ENCODE data around the gene OSBPL1A. TPM values are rescaled to one million over a fixed set of nuclear protein-coding genes. Genes with fewer than 3 reads are reported as not detected.

The OSBPL1A gene
- total RNA-seq, 2 donors from 2014 or later, result 2.0 TPM; not detected in 1

GRCh38 chr18:24354278-24354677 is 43.3 kb downstream of the OSBPL1A start:
- DNase-seq (ENCODE audit: low spot score) (no peak), ATAC-seq (no peak)
- H3K36me3 Mint-ChIP-seq, result no peaks in the 10 kb centered on the region
- H3K27ac Mint-ChIP-seq, result no peak overlapping the region
- no peaks in the 10 kb centered on the region for H3K4me1 Mint-ChIP-seq (ENCODE audit: low read depth in 2 of 2)
- H3K9me3 Mint-ChIP-seq, result no peaks in the 10 kb centered on the region
- H3K4me3 Mint-ChIP-seq, result no peak overlapping the region
- H3K27me3 Mint-ChIP-seq, result peaks cover 5 to 12% of the 10 kb centered on the region in 2 donors

- DNase-seq (ENCODE audit: low spot score) (no peak), ATAC-seq (no peak)
- Mint-ChIP-seq H3K4me1 (ENCODE audit: low read depth in 2 of 2) (no peaks in the 10 kb centered on the region), H3K36me3 (no peaks in the 10 kb centered on the region), H3K9me3 (no peaks in the 10 kb centered on the region), H3K27ac (no peak overlapping the region), H3K4me3 (no peak overlapping the region), H3K27me3 (peaks cover 17 to 41% of the 10 kb centered on the region in 2 donors)
Observed at GRCh38 chr18:24346254-24346653, 51.4 kb downstream of the OSBPL1A start.

GRCh38 chr18:24344509-24344908 is 53.1 kb downstream of the OSBPL1A start:
- no peak overlapping the region for H3K27ac Mint-ChIP-seq
- H3K27me3 Mint-ChIP-seq, result peaks cover 14 to 32% of the 10 kb centered on the region in 2 donors
- ATAC-seq (no peak), DNase-seq (ENCODE audit: low spot score) (no peak)
- no peaks in the 10 kb centered on the region for H3K9me3 Mint-ChIP-seq
- no peaks in the 10 kb centered on the region for H3K36me3 Mint-ChIP-seq
- H3K4me1 Mint-ChIP-seq (ENCODE audit: low read depth in 2 of 2), result no peaks in the 10 kb centered on the region
- H3K4me3 Mint-ChIP-seq, result no peak overlapping the region

- no peak overlapping the region for H3K4me3 Mint-ChIP-seq
- DNase-seq (ENCODE audit: low spot score), result no peak
- no peak for ATAC-seq
- H3K4me1 Mint-ChIP-seq (ENCODE audit: low read depth in 2 of 2), result no peaks in the 10 kb centered on the region
- no peak overlapping the region for H3K27ac Mint-ChIP-seq
- H3K9me3 Mint-ChIP-seq, result no peaks in the 10 kb centered on the region
- H3K36me3 Mint-ChIP-seq, result no peaks in the 10 kb centered on the region
- H3K27me3 Mint-ChIP-seq, result peaks cover 9 to 24% of the 10 kb centered on the region in 2 donors
Observed at GRCh38 chr18:24342347-24342746, 55.3 kb downstream of the OSBPL1A start.

- H3K9me3 Mint-ChIP-seq, result no peaks in the 10 kb centered on the region
- no peaks in the 10 kb centered on the region for H3K4me1 Mint-ChIP-seq (ENCODE audit: low read depth in 2 of 2)
- H3K27ac Mint-ChIP-seq, result no peak overlapping the region
- DNase-seq (ENCODE audit: low spot score) (no peak), ATAC-seq (no peak)
- H3K27me3 Mint-ChIP-seq, result peaks cover 8 to 24% of the 10 kb centered on the region in 2 donors
- H3K4me3 Mint-ChIP-seq, result no peak overlapping the region
- H3K36me3 Mint-ChIP-seq, result no peaks in the 10 kb centered on the region
Observed at GRCh38 chr18:24341361-24341760, 56.3 kb downstream of the OSBPL1A start.

GRCh38 chr18:24333084-24333483 is 64.5 kb downstream of the OSBPL1A start:
- H3K27me3 Mint-ChIP-seq, result peaks cover 6 to 8% of the 10 kb centered on the region in 2 donors
- H3K4me1 Mint-ChIP-seq (ENCODE audit: low read depth in 2 of 2), result no peaks in the 10 kb centered on the region
- no peak for ATAC-seq
- no peak overlapping the region for H3K4me3 Mint-ChIP-seq
- no peak overlapping the region for H3K27ac Mint-ChIP-seq
- H3K36me3 Mint-ChIP-seq, result no peaks in the 10 kb centered on the region
- H3K9me3 Mint-ChIP-seq, result no peaks in the 10 kb centered on the region
- DNase-seq (ENCODE audit: low spot score), result no peak

GRCh38 chr18:24326211-24326610 is 71.4 kb downstream of the OSBPL1A start:
- Mint-ChIP-seq H3K4me1 (ENCODE audit: low read depth in 2 of 2) (no peaks in the 10 kb centered on the region), H3K9me3 (no peaks in the 10 kb centered on the region), H3K27me3 (peaks cover 0 to 3% of the 10 kb centered on the region in 2 donors), H3K36me3 (no peaks in the 10 kb centered on the region), H3K4me3 (no peak overlapping the region), H3K27ac (no peak overlapping the region)
- DNase-seq (ENCODE audit: low spot score) (no peak), ATAC-seq (no peak)

- ATAC-seq, result no peak
- H3K9me3 Mint-ChIP-seq, result no peaks in the 10 kb centered on the region
- H3K4me3 Mint-ChIP-seq, result no peak overlapping the region
- H3K4me1 Mint-ChIP-seq (ENCODE audit: low read depth in 2 of 2), result no peaks in the 10 kb centered on the region
- H3K36me3 Mint-ChIP-seq, result no peaks in the 10 kb centered on the region
- no peaks in the 10 kb centered on the region for H3K27me3 Mint-ChIP-seq
- no peak overlapping the region for H3K27ac Mint-ChIP-seq
- DNase-seq (ENCODE audit: low spot score), result no peak
Observed at GRCh38 chr18:24322584-24323136, 75.0 kb downstream of the OSBPL1A start.

- ATAC-seq, result no peak
- no peak overlapping the region for H3K27ac Mint-ChIP-seq
- no peak overlapping the region for H3K4me3 Mint-ChIP-seq
- no peak for DNase-seq (ENCODE audit: low spot score)
- H3K36me3 Mint-ChIP-seq, result no peaks in the 10 kb centered on the region
- no peaks in the 10 kb centered on the region for H3K4me1 Mint-ChIP-seq (ENCODE audit: low read depth in 2 of 2)
- no peaks in the 10 kb centered on the region for H3K9me3 Mint-ChIP-seq
- no peaks in the 10 kb centered on the region for H3K27me3 Mint-ChIP-seq
Observed at GRCh38 chr18:24321071-24321470, 76.6 kb downstream of the OSBPL1A start.

GRCh38 chr18:24319757-24320156 is 77.9 kb downstream of the OSBPL1A start:
- no peaks in the 10 kb centered on the region for H3K27me3 Mint-ChIP-seq
- H3K27ac Mint-ChIP-seq, result no peak overlapping the region
- H3K4me1 Mint-ChIP-seq (ENCODE audit: low read depth in 2 of 2), result no peaks in the 10 kb centered on the region
- DNase-seq (ENCODE audit: low spot score) (no peak), ATAC-seq (no peak)
- no peaks in the 10 kb centered on the region for H3K36me3 Mint-ChIP-seq
- no peaks in the 10 kb centered on the region for H3K9me3 Mint-ChIP-seq
- no peak overlapping the region for H3K4me3 Mint-ChIP-seq

- no peaks in the 10 kb centered on the region for H3K9me3 Mint-ChIP-seq
- no peaks in the 10 kb centered on the region for H3K36me3 Mint-ChIP-seq
- no peaks in the 10 kb centered on the region for H3K4me1 Mint-ChIP-seq (ENCODE audit: low read depth in 2 of 2)
- DNase-seq (ENCODE audit: low spot score), result no peak
- no peaks in the 10 kb centered on the region for H3K27me3 Mint-ChIP-seq
- H3K4me3 Mint-ChIP-seq, result no peak overlapping the region
- ATAC-seq, result no peak
- H3K27ac Mint-ChIP-seq, result no peak overlapping the region
Observed at GRCh38 chr18:24317370-24317769, 80.3 kb downstream of the OSBPL1A start.

GRCh38 chr18:24315170-24315569 is 82.5 kb downstream of the OSBPL1A start:
- Mint-ChIP-seq H3K27me3 (peaks cover 0 to 3% of the 10 kb centered on the region in 2 donors), H3K4me3 (no peak overlapping the region), H3K4me1 (ENCODE audit: low read depth in 2 of 2) (no peaks in the 10 kb centered on the region), H3K27ac (no peak overlapping the region), H3K9me3 (no peaks in the 10 kb centered on the region), H3K36me3 (no peaks in the 10 kb centered on the region)
- ATAC-seq (no peak), DNase-seq (ENCODE audit: low spot score) (no peak)

GRCh38 chr18:24306201-24306600 is 91.4 kb downstream of the OSBPL1A start:
- Mint-ChIP-seq H3K36me3 (no peaks in the 10 kb centered on the region), H3K9me3 (no peaks in the 10 kb centered on the region), H3K27me3 (peaks cover 2 to 5% of the 10 kb centered on the region in 2 donors), H3K27ac (no peak overlapping the region), H3K4me3 (no peak overlapping the region), H3K4me1 (ENCODE audit: low read depth in 2 of 2) (no peaks in the 10 kb centered on the region)
- ATAC-seq (no peak), DNase-seq (ENCODE audit: low spot score) (no peak)

GRCh38 chr18:24300703-24301102 is 96.9 kb downstream of the OSBPL1A start:
- no peak for ATAC-seq
- H3K27ac Mint-ChIP-seq, result no peak overlapping the region
- H3K4me3 Mint-ChIP-seq, result no peak overlapping the region
- no peaks in the 10 kb centered on the region for H3K4me1 Mint-ChIP-seq (ENCODE audit: low read depth in 2 of 2)
- no peak for DNase-seq (ENCODE audit: low spot score)
- peaks cover 5 to 44% of the 10 kb centered on the region in 2 donors for H3K27me3 Mint-ChIP-seq
- no peaks in the 10 kb centered on the region for H3K9me3 Mint-ChIP-seq
- H3K36me3 Mint-ChIP-seq, result no peaks in the 10 kb centered on the region

GRCh38 chr18:24296276-24296675 is 101.3 kb downstream of the OSBPL1A start:
- DNase-seq (ENCODE audit: low spot score), result no peak
- no peak overlapping the region for H3K27ac Mint-ChIP-seq
- H3K27me3 Mint-ChIP-seq, result peaks cover 12 to 56% of the 10 kb centered on the region in 2 donors
- no peaks in the 10 kb centered on the region for H3K36me3 Mint-ChIP-seq
- no peaks in the 10 kb centered on the region for H3K9me3 Mint-ChIP-seq
- no peak for ATAC-seq
- H3K4me3 Mint-ChIP-seq, result no peak overlapping the region
- no peaks in the 10 kb centered on the region for H3K4me1 Mint-ChIP-seq (ENCODE audit: low read depth in 2 of 2)
